HG03521 (cell line): ENCODE data around the gene C16orf95.

Experiments used
- ATAC-seq: cut with Tn5 transposase; IDR thresholded peaks from one replicate; pipeline ENCODE4 v1.9.1; 2021; ENCODE audit warnings: mild to moderate bottlenecking, moderate library complexity; ENCODE audit not compliant: unreplicated experiment

Gene C16orf95

GRCh38 chr16:87319997-87320491, 2.9 kb upstream of the C16orf95 start:
- no peak for ATAC-seq

- ATAC-seq, result no peak
Observed at GRCh38 chr16:87319011-87319410, 1.8 kb upstream of the C16orf95 start.

GRCh38 chr16:87317750-87318644, 805 bp upstream of the C16orf95 start:
- peak; percentile 18 for ATAC-seq

- no peak for ATAC-seq
Observed at GRCh38 chr16:87316450-87316922, 706 bp downstream of the C16orf95 start.

- no peak for ATAC-seq
Observed at GRCh38 chr16:87314990-87315420, 2.2 kb downstream of the C16orf95 start.

GRCh38 chr16:87312008-87312407, 5.2 kb downstream of the C16orf95 start:
- no peak for ATAC-seq

GRCh38 chr16:87311387-87311786, 5.8 kb downstream of the C16orf95 start:
- ATAC-seq, result no peak

- ATAC-seq, result no peak
Observed at GRCh38 chr16:87310610-87311009, 6.6 kb downstream of the C16orf95 start.

- no peak for ATAC-seq
Observed at GRCh38 chr16:87309620-87310525, 7.3 kb downstream of the C16orf95 start.

GRCh38 chr16:87308826-87309225, 8.4 kb downstream of the C16orf95 start:
- ATAC-seq, result no peak

GRCh38 chr16:87306516-87306915, 10.7 kb downstream of the C16orf95 start:
- no peak for ATAC-seq

GRCh38 chr16:87305505-87306391, 11.4 kb downstream of the C16orf95 start:
- no peak for ATAC-seq

- ATAC-seq, result no peak
Observed at GRCh38 chr16:87304951-87305350, 12.2 kb downstream of the C16orf95 start.

GRCh38 chr16:87303962-87304521, 13.2 kb downstream of the C16orf95 start:
- ATAC-seq, result no peak

GRCh38 chr16:87303431-87303930, 13.7 kb downstream of the C16orf95 start:
- no peak for ATAC-seq

GRCh38 chr16:87298857-87299465, 18.2 kb downstream of the C16orf95 start:
- no peak for ATAC-seq

- ATAC-seq, result no peak
Observed at GRCh38 chr16:87297918-87298631, 19.1 kb downstream of the C16orf95 start.

- ATAC-seq, result no peak
Observed at GRCh38 chr16:87297407-87297806, 19.8 kb downstream of the C16orf95 start.
